HG03103 (cell line): Measurements from ENCODE around the gene SPATA3.
"Not testable (repeated sequence)": the region's sequence is repeated elsewhere in the genome, so short reads cannot be mapped to it uniquely, and the experiment has no call there.

Source experiments
- ATAC-seq: cut with Tn5 transposase; IDR thresholded peaks from one replicate; pipeline ENCODE4 v1.9.1; 2021; ENCODE audit warnings: low read depth; ENCODE audit not compliant: unreplicated experiment

The SPATA3 gene

DNA sequence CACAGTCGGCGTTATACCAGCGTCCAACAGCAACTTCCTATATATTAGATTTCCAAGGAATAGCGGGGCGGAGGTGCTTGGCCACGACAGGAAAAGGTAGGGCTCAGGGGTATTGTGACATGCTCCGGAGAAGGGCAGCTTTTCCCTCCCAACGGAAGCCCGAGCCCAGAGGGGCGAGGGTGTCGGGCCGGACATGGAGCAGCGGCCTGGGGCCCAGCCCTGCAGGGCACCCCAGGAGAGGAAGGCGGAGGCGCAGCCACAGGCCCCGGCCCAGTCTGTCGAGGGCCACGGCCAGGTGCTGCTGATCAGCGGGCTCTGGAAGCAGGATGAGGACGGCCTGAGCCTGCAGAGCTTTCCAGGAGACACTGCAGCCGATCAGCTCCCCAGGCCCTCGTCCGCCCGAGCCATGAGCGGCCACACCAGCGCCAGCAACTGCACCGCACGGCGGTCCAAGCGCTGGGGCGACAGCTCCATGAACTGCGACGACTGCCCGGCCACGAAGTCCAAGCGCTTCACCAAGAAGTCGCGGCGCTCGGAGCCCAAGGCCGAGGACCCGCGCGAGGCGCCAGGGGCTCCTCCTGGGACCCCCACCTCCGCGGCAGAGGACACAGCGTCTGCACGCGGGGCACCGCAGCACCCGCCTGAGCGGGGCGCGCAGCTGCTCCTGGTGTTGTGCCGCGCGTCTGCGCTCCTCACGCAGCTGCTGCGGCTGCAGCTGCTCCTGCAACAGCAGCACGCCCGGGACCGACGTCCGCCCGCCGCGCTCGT is 5.6 kb upstream of the SPATA3 start:
- no peak for ATAC-seq

DNA sequence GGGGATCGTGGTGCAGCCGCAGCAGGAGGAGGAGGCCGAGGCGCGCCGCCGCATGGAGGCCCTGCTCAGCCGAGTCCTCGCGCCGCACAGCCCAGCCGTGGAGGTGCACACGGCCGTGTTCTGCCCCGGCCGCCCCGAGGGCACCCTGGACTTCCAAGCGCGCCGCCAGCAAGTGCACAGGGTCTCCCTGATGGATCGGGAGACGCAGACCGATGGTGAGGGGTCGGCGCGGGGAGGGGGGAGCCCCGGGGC is 5.1 kb upstream of the SPATA3 start:
- ATAC-seq, result no peak

DNA sequence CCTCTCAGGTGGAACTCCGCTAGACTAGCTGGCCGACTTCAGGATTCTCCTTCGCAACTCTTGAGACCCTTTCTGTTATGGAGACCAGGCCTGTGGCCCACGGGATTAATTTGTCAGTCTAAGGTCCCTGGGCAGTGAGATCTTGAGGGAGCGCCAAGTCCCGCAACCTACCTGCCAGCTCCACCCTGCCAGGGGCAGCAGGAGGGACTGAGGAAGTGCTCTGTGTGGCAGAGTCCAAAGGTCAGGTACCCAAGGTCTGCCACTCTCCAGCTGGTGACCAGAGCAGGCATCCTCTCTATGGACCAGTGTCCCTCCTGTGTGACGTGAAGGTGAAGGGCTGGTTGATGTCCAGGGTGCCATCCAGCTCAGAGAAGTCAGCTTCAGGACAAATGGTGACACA is 4.3 kb upstream of the SPATA3 start:
- no peak for ATAC-seq

DNA sequence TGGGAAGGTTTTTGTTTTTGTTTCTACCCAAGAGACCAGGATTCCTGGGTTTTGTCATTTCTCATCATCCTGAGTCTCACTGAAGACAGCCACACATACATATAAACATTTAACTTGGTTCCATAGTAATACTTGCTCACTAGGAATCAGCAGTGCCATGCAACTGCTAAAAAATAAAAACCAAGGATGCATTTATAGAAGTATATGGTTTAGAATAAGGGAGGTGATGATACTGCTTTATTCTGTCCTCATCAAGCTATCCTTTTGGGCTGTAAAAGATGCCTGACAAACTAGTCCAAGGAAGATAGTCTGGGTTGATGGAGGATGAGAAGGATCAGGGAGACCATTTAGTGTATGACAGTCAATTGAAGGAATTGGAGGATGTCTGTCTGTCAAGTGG is 740 bp downstream of the SPATA3 start:
- no peak for ATAC-seq

DNA sequence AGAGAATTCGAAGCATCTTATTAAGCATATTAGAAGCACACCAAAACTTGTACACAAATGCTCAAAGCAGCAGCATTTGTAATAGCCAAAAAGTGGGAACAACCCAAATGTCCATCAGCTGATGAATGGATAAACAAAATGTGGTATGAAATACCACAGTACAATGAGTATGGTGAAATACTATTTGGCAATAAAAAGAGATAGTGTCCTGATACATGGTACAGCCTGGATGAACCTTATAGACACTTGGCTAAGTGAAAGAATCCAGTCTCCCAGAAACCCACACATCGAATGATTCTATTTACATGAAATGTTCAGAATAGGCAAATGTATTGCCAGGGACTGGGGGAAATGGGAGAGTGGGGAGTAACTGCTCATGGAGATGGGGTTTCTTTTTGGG is 3.0 kb downstream of the SPATA3 start:
- no peak for ATAC-seq

DNA sequence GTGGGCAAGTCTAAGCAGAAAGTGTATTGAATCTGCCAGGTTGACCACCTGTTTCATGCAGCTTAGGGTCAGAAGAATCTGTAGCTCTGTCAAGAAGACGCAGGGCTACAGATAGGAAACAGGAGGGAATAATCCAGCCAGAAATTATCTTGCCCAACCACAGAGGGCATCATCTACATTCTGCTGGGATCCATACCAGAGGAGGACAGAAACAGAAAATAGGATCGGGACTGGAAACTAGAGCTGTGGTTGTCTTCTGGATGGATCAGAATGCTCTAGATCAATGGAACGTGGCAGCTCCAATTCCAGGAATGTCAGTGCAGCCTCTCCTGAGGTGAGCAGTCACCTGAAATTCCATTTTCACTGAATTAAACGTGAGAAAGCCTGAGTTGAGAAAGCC is 3.6 kb downstream of the SPATA3 start:
- no peak for ATAC-seq

DNA sequence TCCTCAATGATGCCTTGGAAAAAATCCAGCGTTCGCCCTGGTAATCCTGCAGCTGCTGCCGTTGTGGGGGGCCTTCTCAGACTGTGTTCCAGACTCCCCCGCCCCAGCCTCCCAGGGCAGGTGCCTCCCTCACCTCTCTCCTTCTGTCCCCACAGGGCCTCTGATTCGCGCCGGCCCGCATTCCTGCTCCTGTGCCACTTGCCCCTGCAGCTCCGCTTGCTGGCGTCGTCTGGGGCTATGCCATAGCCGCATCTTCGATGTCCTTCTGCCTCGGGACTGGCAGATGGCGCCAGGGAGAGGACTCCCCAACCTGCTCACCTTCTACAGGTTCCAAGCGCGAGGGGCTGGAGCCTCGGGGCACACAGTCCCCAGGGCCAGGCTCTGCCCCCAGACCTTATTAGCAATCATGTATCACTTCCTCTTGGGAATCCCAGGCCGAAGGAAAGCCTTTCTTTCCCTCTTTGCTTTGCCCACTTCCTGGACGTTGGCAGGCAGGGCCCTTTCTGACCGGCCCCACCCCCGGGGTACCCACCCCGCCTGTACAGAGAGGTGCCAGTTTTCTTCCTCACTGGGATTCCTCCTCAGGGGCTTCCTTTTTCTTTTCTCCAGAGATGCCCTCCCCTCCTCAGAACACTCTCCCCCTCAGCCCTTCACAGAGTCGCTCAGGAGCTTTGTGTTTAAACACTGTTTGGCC is 4.4 kb downstream of the SPATA3 start:
- ATAC-seq, result no peak

DNA sequence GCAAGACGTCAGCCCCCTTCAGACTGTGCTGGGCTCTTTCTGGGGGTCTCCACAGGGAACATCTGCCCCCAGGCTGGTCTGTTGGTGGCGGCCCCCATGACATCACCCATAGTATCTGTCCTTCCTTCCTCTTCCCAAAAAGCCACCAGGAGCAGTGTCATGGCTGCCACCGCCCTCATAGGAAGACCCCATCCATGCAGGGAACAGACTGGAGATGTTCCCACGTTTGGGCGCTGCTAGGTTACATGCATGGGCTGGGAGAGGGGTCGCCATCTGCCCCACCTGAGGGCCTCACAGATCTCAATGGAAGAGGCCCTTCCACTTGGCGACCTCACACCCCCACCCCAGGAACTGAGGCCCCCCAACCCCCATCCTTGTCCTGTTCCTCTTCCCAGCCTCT is 5.1 kb downstream of the SPATA3 start:
- no peak for ATAC-seq

DNA sequence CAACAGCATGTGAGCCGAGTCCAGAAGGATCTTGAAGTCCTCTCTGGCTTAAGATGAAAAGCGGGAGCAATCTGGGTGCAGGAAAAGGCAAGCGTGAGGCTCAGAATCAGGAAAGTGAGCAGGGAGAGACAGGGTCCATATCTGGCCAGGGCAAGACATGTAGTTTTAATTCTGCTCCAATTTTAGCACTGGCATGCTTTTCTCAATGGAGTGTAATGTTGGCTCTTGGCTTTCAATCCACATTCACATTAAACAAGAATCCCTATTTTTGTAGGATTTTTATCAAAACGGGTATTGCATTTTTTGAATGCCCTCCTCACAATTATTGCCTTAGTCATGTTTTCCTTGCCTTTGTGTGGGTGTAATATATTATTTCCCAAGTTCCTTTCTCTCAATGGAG is 6.0 kb downstream of the SPATA3 start:
- no peak for ATAC-seq

DNA sequence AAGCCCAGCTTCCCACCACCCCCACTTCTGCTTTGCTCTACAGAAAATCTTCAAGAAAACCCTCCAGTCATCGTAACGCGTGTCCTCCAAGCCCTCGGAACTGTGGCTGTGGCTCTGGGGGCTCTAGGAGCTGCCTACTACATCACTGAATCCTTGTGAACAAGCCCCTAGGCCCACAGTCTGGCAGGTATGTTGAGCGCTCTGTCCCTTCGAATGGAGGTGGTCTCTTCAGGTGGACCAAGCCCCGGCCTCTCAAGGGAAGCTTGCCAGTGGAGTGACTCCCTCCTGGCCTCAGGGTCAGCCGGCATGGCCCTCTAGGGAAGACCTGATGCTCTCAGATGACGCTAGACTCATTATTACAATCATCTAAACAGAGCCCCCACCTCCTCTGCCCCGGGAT is 6.7 kb downstream of the SPATA3 start:
- ATAC-seq, result no peak

DNA sequence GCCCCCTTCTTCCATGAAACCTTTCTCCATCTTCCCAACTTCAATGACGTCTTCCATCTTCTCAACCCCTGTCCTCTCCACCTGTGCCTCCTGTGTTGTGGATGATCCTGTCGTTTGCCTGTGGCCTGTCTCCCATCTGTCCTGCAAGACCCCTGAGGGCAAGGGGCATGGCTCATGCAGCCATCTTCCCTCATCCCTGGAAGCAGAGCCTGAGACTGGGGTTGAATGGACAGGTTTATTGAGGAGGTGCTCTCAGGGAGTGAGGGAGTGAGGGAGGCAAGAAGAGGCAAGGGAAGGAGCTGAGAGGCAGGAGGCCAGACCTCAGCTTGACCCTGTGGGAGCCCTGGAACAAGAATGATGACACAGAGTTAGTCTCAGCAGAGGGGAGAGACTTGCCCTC is 7.3 kb downstream of the SPATA3 start:
- no peak for ATAC-seq

DNA sequence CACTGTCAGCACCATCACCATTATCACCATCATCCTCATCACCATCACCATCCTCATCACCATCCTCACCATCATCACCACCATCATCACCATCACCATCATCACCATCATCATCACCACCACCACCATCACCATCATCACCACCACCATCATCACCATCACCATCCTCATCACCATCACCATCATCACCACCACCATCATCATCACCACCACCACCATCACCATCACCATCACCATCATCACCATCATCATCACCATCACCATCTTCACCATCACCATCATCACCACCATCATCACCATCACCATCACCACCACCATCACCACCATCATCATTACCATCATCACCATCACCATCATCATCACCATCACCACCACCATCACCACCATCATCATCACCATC is 9.0 kb downstream of the SPATA3 start:
- ATAC-seq, result not testable (repeated sequence)

DNA sequence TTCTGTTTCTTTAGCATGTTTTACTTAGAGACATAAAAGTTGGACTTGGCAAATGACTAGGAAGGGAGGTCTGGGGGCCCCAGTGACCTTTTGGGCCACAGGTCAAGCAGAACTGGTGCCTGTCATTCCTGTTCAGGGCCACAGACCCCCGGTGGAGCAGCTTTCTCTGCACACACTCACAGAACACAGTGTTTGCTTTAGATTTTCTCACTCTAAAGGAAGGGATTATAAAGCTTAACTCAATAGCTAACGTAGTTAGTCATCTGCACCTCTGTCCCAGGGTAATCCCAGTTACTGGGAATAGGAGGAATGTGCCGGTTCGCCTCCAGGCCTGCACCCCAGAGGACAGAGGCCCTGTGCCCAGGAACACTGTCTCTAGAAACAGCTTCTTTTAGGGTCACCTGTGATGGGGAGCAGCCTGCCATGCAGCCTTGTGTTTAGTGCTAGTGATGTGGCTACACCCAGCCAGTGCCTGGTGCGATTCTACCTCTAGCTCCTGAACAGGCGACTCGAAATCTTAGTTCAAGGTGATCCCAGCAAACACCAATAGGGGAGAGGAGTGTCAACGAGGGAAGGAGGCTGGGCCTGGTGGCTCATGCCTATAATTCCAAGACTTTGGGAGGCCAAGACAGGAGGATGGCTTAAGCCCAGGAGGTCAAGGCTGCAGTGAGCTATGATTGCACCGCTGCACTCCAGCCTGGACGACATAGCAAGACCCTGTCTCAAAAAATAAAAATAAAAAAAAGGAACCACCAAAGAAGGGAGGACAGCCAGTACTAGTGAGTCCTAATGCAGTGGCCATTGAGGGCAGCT is 11.6 kb downstream of the SPATA3 start:
- ATAC-seq, result no peak

DNA sequence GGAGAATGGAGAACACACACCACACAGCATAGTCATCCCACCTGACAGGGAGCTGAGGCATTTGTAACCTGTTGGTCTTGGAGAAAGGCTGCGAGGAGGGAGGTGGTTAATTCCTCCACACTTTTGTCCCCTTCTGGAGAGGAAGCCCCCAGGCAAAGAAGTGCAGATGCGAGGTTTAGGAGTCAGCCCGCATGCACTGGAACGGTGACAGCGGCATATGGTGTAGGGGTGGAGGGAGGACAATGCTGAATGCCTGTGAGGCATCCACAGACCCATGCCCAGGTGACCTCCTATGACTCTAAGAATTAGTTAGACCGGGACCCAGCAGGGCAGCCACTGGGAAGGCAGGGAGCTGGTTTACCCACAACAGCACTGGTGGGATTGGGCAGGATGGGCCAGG is 12.2 kb downstream of the SPATA3 start:
- ATAC-seq, result no peak

DNA sequence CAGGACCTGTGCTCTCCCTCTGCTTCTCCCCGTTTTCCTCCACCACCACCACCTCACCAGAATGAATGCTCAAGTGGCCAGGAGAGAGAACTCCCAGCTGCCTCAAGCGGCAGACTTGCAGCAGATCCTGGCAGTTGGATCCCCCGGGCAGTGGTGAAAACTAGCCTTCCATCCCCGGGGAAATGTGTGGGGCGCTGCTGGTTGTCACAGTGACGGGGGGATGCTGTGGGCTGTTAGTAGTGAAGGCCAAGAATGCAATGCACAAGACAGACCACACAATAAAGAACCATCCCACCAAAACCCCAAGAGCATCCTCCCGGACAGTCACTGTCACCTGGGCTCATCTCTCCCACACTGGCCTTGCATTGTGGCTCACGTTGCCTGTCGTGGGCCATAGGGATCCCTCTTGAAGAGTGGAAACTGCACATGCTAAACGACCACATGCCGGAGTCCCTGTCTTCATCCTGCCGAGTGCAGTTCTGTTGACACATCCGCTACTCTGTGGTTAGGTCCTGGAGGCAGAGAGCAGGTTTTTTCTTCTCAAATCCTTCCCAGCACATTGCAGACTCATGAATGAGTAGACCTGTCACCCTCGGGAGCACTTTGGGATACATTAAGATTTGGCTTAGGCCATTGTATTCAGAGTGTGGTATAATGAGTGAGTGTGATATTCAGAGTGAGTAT is 13.5 kb downstream of the SPATA3 start:
- ATAC-seq, result no peak

DNA sequence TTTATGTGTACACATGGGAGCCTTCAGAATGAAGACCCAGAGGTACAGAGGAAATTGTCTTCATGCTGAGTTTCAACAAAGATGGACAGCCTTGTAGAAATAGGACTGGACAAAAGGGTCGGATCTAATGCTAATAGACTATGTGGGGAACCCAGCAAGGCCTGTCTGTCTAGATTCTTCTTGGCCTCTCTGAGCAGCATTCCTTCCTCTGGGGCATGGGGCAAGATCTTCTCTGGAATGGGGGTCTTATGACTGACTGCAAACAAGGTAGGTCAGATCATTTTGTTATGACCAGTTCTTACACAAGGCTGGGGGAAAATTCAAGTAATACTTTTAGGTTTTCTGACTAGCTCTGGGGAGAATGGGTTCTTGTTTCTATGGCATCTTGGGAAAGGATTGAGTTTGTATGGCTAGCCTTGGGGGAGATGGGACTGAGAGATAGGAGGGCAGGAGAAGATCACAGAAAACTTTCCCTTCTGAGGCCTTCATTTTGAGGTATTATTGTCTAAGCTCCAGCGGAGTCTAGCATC is 14.3 kb downstream of the SPATA3 start:
- ATAC-seq, result no peak

DNA sequence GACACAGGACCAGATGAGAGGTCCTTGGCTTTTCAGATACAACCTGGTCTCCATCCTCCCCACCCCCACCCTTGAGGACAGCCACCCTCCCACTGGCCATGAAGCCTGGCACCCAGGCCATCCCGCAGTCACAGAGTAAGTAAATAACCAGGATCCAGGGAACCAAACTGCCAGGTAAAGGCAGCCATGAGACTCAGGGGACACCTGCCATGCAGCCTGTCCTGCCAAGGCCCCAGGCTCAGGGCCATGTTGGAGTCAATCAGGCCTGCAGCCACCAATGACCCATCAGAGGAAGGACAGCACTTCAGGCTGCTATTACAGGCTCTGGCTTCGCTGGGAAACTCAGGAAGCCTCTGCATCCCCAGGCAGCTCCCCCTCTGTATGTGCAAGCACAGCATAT is 15.6 kb downstream of the SPATA3 start:
- ATAC-seq, result no peak

DNA sequence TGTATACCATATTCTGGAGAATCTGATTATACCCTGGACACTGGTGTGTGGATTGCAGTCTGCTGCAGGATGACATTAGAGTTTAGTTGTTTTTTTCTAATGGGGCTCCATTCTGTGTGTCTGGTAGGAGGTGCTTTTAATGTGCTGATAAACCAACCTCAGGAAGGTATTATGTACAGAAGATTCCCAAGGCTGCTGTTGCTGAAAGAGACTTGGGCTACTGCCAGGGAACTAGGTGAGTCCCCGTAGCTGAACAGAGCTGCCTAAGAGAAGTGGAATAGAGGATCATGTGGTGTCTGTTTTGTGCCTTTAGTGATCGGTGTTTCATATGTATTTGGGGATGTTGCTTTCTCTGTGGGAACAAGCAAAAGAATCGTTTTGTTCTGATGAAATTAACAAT is 16.5 kb downstream of the SPATA3 start:
- ATAC-seq, result no peak

DNA sequence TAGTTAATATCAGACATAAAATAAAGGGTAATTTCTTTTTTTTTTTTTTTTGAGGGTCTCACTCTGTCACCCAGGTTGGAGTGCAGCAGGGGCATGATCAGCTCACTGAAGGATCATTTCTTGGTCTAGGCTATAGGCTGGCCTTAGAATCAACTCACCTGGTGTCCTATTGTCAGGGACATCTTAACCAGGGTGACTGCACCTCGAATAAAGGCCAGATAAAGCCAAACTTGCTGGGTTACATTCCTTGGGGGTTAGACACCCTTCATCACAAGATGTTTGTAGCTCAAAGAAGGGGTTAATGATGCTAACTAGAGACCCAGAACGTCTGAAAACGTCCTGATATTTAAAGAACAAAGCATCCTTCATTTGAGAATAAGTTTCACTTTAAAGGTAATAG is 17.9 kb downstream of the SPATA3 start:
- no peak for ATAC-seq

DNA sequence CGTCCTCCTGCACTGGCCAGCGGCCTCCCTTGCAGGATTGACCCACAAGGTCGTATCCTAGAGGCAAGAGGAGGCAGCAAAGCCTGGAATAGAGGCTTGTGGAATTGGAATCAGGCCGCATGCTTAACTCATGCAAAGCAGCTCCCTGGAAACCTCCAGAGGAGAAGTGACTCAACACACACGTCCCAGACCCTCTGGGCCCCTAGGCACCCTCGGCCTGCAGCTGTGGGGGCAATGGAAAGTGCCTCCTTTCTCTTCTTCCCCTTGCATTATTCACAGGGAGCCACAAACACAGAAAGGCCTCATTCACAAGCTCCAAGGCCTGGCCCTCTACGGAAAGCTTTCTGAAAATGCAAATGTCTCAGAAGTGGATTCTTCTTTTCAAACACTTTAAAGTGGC is 19.6 kb downstream of the SPATA3 start:
- no peak for ATAC-seq

DNA sequence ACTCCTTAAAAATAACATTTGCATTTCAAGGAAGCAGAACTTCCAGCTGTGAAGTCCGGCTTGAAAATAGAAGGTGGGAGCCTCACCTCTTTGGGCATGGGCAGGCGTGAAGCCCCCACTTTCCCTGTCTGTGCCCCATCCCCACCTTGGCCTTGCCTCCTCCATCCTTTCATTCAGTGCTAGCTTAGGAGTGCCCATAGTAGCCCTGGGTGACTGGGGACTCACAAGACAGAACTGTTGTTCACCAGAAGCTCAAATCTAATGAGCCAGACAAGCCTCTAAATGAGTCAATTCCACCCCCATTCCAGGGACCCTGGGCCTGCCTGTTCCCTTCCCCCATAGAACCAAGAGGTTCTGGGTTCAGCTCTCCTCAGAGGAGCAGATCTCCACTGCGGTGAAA is 20.0 kb downstream of the SPATA3 start:
- ATAC-seq, result no peak
